ENCODE data around the gene ETS1. TPM values are rescaled to one million over a fixed set of nuclear protein-coding genes. Genes with fewer than 3 reads are reported as not detected.
A peak's percentile ranks its signal among the peaks of the same experiment; 100 is the strongest.

Gene ETS1
- polyA plus RNA-seq, 2 of the 4 experiments (the other 2 are of a cell fraction): 14.5 to 18.8 TPM

- Histone ChIP-seq H3K4me1 (peaks cover 67% of the 10 kb centered on the region), H3K9me3 (no peaks in the 10 kb centered on the region), H3K4me2 (peak overlapping the region; percentile 91; the same call in 2 of the 3 replicates), H3K4me3 (no peak overlapping the region), H3K27ac (peak overlapping the region in 1 of 2 experiments; percentile 77; a peak in 3 of 6 replicates)
- 74% methylated on average over 10 of the region's 10 CpGs for WGBS (ENCODE audit: missing lambda C conversion rate)
- POLR2A ChIA-PET: interaction anchor here (1.3 kb wide), 1 partner anchor 19 kb away, joined by 3 read pairs; no protein-coding TSS in a partner anchor
- no peak for ATAC-seq
- CTCF ChIA-PET: interaction anchor here (0.9 to 1.2 kb wide), 2 partner anchors 115 to 226 kb away, joined by 3 to 4 read pairs; no protein-coding TSS in a partner anchor
- no peak for FAIRE-seq
- no peak for DNase-seq (ENCODE audit: low read depth in 1 of 2, low spot score in 1 of 2)
- TF ChIP-seq CHD2 (IDR thresholded peaks at IDR 0.05; ENCODE audit: low read length, partially characterized antibody): no peak
These were observed 71.3 kb downstream of the ETS1 start for GRCh38 chr11:128515826-128516778.

- peaks cover 75% of the 10 kb centered on the region for H3K4me1 ChIP-seq
- ATAC-seq (no peak), DNase-seq (ENCODE audit: low read depth in 1 of 2, low spot score in 1 of 2) (no peak), FAIRE-seq (no peak)
- H3K9me3 ChIP-seq: no peaks in the 10 kb centered on the region
- CTCF ChIA-PET: no interaction called here
- POLR2A ChIA-PET: no interaction called here
- H3K4me3 ChIP-seq: no peak overlapping the region
- 73% methylated on average over 6 of the region's 6 CpGs for WGBS (ENCODE audit: missing lambda C conversion rate)
- no peak overlapping the region for H3K4me2 ChIP-seq
- peak overlapping the region in 1 of 2 experiments; percentile 21; a peak in 1 of 6 replicates for H3K27ac ChIP-seq
- no peak for TF ChIP-seq NPAS2 (CRISPR knock-in tag; IDR thresholded peaks at IDR 0.05; ENCODE audit: borderline replicate concordance)
- TF ChIP-seq BCL3 (IDR thresholded peaks at IDR 0.05): no peak
- no peak for TF ChIP-seq TP53 (CRISPR knock-in tag; IDR thresholded peaks at IDR 0.05)
- TF ChIP-seq CHD4 (IDR thresholded peaks at IDR 0.05; ENCODE audit: borderline replicate concordance): no peak
- no peak for TF ChIP-seq ZSCAN20 (CRISPR knock-in tag; IDR thresholded peaks at IDR 0.05)
- no peak for TF ChIP-seq CTCF (IDR thresholded peaks at IDR 0.05)
- no peak for TF ChIP-seq PHF8 (IDR thresholded peaks at IDR 0.05; ENCODE audit: borderline replicate concordance, low read depth)
- TF ChIP-seq ZNF302 (CRISPR knock-in tag; IDR thresholded peaks at IDR 0.05): no peak
These were observed 72.3 kb downstream of the ETS1 start for GRCh38 chr11:128515086-128515485.

- H3K9me3 ChIP-seq: no peaks in the 10 kb centered on the region
- H3K4me3 ChIP-seq: no peak overlapping the region
- TF ChIP-seq FOSL2 (IDR thresholded peaks at IDR 0.05): no peak
- no peak for TF ChIP-seq FOSL2 (CRISPR knock-in tag; IDR thresholded peaks at IDR 0.05)
- TF ChIP-seq BHLHE40 (IDR thresholded peaks at IDR 0.05; ENCODE audit: low read depth, low read length): no peak
- H3K4me2 ChIP-seq: no peak overlapping the region
- ChIA-PET CTCF (no interaction called here), POLR2A (no interaction called here)
- FAIRE-seq: no peak
- WGBS (ENCODE audit: missing lambda C conversion rate): 91% methylated on average over 6 of the region's 6 CpGs
- DNase-seq (ENCODE audit: low read depth in 1 of 2, low spot score in 1 of 2): no peak
- no peak for ATAC-seq
- peak overlapping the region in 1 of 2 experiments; percentile 41; a peak in 2 of 6 replicates for H3K27ac ChIP-seq
- H3K4me1 ChIP-seq: peaks cover 74% of the 10 kb centered on the region
These were observed 73.3 kb downstream of the ETS1 start for GRCh38 chr11:128513915-128514681.

- Histone ChIP-seq H3K9me3 (no peaks in the 10 kb centered on the region), H3K4me1 (peaks cover 72% of the 10 kb centered on the region), H3K4me2 (no peak overlapping the region), H3K4me3 (no peak overlapping the region), H3K27ac (peak overlapping the region in 1 of 2 experiments; percentile 60; a peak in 2 of 6 replicates)
- TF ChIP-seq JUNB (IDR thresholded peaks at IDR 0.05) (no peak), NPAS2 (CRISPR knock-in tag; IDR thresholded peaks at IDR 0.05; ENCODE audit: borderline replicate concordance) (no peak), JUN (IDR thresholded peaks at IDR 0.05) (no peak), MAZ (IDR thresholded peaks at IDR 0.05; ENCODE audit: borderline replicate concordance, low read depth, low read length) (no peak), MYC (IDR thresholded peaks at IDR 0.05; ENCODE audit: borderline replicate concordance, low read length) (no peak), POLR2A (IDR thresholded peaks at IDR 0.05; ENCODE audit: low read length) (no peak)
- CTCF ChIA-PET: interaction anchor here (2.6 kb wide), 1 partner anchor 118 kb away, joined by 10 read pairs; no protein-coding TSS in a partner anchor
- POLR2A ChIA-PET: no interaction called here
- DNase-seq (ENCODE audit: low read depth in 1 of 2, low spot score in 1 of 2): no peak
- no peak for ATAC-seq
- no peak for FAIRE-seq
- 82% methylated on average over 12 of the region's 14 CpGs for WGBS (ENCODE audit: missing lambda C conversion rate)
These were observed 74.8 kb downstream of the ETS1 start for GRCh38 chr11:128512474-128512996.

All from A549 (cell line).